ENCODE results near the gene NADSYN1. TPM values are rescaled to one million over a fixed set of nuclear protein-coding genes. Genes with fewer than 3 reads are reported as not detected.
A peak's percentile ranks its signal among the peaks of the same experiment; 100 is the strongest.

The NADSYN1 gene
- total RNA-seq, 2 donors from 2014 or later = 117 to 129 TPM

DNA sequence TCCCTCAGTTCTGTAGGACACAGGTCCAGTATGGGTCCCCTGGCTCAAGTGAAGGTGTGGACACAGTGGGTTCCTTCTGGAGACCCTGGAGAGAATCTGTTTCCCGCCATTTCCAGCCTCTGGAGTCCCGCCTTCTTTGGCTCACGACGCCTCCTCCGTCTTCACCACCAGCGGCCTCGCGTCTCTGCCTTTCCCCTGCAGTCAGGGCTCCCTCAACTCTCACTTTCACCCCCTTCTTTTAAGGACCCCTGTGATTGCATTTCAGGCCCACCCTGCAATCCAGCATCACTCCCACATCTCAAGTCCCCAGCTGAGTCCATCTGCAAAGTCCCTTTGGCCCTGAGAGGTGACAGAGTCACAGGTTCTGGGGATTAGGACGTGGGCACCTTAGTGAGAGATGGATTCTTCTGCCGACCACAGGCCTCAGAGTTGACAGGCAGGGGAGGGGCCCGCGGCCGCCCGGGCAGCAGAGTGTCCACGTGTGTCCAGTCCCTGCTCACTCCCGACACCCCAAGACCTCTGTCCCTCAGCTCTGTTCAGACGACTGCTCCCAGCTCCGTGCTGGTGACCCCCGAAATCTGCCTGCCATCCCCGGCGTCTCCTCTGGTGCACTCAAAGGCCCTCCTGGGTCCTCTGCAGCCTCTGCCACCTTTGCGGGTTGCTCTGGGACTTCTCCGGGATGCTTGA lies 37.2 kb downstream of the NADSYN1 start:
- DNase-seq (ENCODE audit: low spot score) (no peak), ATAC-seq (no peak)
- peak overlapping the region; percentile 85 to 92 for H3K27ac Mint-ChIP-seq

DNA sequence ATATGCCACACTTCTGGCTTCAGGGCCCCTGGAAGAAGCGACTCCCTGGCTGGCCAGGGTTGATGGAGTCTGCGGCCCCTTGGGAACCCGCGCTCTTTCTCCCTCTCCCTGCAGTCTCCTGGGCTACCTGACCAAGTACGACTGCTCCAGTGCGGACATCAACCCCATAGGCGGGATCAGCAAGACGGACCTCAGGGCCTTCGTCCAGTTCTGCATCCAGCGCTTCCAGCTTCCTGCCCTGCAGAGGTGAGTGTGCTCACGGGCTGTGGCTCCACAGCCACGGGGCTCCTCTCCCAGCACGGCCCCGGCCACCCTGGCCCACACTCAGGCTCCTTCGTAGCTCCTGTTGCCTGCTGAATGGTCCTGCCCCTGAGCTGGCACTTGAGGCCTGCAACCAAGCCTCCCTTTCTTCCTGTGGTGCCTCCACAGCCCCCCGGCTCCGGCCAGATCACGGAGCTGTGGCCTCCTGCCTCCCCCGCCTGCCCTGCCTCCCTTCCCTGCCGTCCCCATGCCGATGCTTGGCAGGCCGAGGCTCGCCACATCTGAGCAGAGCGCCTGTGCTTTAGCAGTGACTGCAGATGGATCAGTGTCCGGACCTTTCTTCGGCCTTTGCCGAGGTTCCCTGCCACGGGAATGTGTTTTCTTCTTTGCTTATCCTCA lies 37.9 kb downstream of the NADSYN1 start:
- no peak overlapping the region for H3K4me3 Mint-ChIP-seq
- no peaks in the 10 kb centered on the region for H3K9me3 Mint-ChIP-seq
- H3K36me3 Mint-ChIP-seq = peaks cover 30% of the 10 kb centered on the region
- peak overlapping the region; percentile 22 to 92 for H3K27ac Mint-ChIP-seq
- no peaks in the 10 kb centered on the region for H3K27me3 Mint-ChIP-seq
- ATAC-seq (no peak), DNase-seq (ENCODE audit: low spot score) (no peak)
- H3K4me1 Mint-ChIP-seq (ENCODE audit: low read depth in 2 of 2) = peaks cover 18 to 28% of the 10 kb centered on the region in 2 donors

More for the DNA sequence above, 37.2 kb downstream of the NADSYN1 start:
- no peak overlapping the region for H3K4me3 Mint-ChIP-seq
- H3K4me1 Mint-ChIP-seq (ENCODE audit: low read depth in 2 of 2) = peaks cover 18 to 28% of the 10 kb centered on the region in 2 donors
- peaks cover 33% of the 10 kb centered on the region for H3K36me3 Mint-ChIP-seq
- no peaks in the 10 kb centered on the region for H3K27me3 Mint-ChIP-seq
- H3K9me3 Mint-ChIP-seq = no peaks in the 10 kb centered on the region

DNA sequence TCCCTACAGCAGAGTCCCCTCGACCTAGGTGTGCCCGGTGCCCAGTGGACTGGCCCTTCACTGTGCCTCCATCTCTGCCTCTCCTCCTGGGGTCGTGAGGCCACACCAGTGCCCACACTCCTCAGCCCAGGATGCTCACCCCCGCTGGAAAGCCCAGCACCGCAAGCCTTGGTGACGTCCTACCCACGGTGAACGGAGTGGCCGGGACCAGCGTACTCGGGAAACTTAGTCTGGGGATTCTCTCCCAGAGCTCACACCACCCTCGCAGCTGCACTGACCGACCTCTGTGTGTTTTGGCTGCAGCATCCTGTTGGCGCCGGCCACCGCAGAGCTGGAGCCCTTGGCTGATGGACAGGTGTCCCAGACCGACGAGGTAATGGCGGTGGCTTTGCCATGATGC lies 38.5 kb downstream of the NADSYN1 start:
- Mint-ChIP-seq H3K4me3 (no peak overlapping the region), H3K36me3 (peaks cover 23% of the 10 kb centered on the region), H3K4me1 (ENCODE audit: low read depth in 2 of 2) (peaks cover 18 to 22% of the 10 kb centered on the region in 2 donors), H3K27me3 (no peaks in the 10 kb centered on the region), H3K27ac (peak overlapping the region in 1 of 2 donors; percentile 22), H3K9me3 (no peaks in the 10 kb centered on the region)
- ATAC-seq (peak in 1 of 2 donors; percentile 40), DNase-seq (ENCODE audit: low spot score) (no peak)

DNA sequence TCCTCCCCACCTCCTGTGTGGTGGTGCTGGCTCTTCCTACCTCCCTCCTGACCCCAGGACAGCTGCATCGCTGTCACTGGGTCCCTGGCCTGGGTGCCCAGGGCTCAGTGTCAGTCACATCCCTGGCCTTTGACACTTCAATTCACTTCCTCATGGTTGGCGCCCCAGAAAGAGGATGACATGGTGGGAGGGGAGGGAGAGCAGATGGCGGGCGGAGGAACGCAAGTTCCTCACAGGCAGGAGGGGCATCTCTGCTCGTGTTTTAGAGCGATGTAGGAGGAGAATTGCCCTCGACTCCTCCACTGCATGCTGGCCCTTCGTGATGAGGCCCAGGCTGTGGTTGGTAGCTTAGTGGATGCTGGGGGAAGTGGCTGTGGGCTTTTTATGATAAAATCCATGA lies 38.9 kb downstream of the NADSYN1 start:
- H3K27ac Mint-ChIP-seq = no peak overlapping the region
- H3K4me3 Mint-ChIP-seq = no peak overlapping the region
- H3K9me3 Mint-ChIP-seq = no peaks in the 10 kb centered on the region
- no peaks in the 10 kb centered on the region for H3K27me3 Mint-ChIP-seq
- DNase-seq (ENCODE audit: low spot score) = no peak
- peaks cover 18 to 22% of the 10 kb centered on the region in 2 donors for H3K4me1 Mint-ChIP-seq (ENCODE audit: low read depth in 2 of 2)
- ATAC-seq = no peak
- H3K36me3 Mint-ChIP-seq = peaks cover 21% of the 10 kb centered on the region

DNA sequence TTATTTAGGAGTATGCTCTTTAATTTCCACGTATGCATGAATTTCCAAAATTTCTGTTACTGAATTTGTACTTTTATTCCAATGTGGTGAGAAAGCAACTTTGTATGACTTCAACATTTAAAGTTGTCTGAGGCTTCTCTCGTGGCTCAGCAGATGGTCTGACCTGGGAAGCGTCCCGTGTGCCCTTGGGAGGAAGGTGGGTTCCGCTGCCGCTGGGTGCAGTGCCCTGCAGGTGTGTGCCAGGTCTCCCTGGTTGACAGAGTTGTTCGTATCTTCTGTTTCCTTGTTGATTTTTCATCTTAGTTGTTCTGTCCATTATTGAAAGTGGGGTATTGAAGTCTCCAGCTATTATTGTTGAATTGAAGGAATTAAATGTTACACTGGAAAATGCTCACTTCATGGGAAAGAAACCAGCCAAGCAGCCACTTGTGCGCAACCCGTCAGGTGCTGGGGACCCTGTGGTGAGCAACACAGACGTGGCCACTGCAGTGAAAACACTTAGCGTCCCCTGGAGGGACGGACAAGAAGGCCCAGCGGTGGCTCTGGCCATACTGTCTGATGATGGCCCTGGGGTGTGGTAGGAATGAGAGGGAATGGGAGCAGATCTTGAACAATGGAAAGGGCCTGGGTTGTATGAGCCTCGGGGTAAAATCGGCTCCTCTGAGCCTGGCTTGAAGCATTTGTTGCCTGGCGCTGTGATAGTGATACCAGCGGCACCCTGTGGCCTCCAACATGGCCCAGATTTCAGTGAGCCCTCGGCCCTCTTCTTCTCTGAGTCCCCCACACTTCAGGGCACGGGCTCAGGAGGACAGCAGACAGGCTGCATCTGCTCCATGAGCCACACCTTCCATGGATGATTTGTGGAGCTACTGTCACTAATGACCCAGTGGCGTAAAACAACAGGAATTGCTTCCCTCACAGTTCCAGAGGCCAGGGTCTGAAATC lies 42.6 kb downstream of the NADSYN1 start:
- Mint-ChIP-seq H3K27ac (peak overlapping the region in 1 of 2 donors; percentile 10), H3K9me3 (no peaks in the 10 kb centered on the region), H3K36me3 (peaks cover 27% of the 10 kb centered on the region), H3K4me3 (no peak overlapping the region), H3K4me1 (ENCODE audit: low read depth in 2 of 2) (peaks cover 0 to 4% of the 10 kb centered on the region in 2 donors), H3K27me3 (no peaks in the 10 kb centered on the region)
- ATAC-seq (no peak), DNase-seq (ENCODE audit: low spot score) (no peak)

DNA sequence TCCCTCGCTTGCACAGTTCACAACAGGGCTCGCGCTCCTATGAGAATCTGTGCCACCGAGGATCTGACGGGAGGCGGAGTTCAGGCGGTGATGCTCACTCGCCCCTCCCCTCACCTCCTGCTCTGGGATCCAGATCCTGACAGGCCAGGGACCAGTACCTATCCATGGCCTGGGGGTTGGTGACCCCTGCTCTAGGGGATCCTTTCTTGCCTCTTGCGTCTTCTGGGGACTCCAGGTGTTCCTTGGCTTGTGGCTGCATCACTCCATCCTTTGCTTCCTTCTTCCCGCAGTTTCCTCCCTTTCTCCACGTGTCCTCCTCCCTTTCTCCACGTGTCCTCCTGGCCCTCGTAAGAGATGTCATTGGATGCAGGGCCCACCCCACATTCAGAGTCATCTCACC lies 43.4 kb downstream of the NADSYN1 start:
- no peak for ATAC-seq
- Mint-ChIP-seq H3K9me3 (no peaks in the 10 kb centered on the region), H3K4me1 (ENCODE audit: low read depth in 2 of 2) (peaks cover 0 to 4% of the 10 kb centered on the region in 2 donors), H3K4me3 (no peak overlapping the region), H3K36me3 (peaks cover 27% of the 10 kb centered on the region), H3K27ac (no peak overlapping the region), H3K27me3 (no peaks in the 10 kb centered on the region)
- no peak for DNase-seq (ENCODE audit: low spot score)

DNA sequence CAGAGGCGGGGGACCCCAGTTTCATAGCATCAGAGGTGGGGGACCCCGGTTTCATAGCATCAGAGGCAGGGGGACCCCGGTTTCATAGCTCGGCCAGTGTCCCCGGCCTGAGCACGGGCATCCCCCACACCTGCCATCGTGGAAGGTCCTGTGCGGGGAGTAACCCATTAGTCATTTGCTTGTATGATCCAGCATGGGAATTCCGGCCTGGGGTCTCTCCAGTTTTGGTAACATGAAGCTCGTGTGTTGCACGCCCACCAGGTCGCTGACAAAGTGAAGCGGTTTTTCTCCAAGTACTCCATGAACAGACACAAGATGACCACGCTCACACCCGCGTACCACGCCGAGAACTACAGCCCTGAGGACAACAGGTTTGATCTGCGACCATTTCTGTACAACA lies 45.1 kb downstream of the NADSYN1 start:
- ATAC-seq (no peak), DNase-seq (ENCODE audit: low spot score) (no peak)
- no peaks in the 10 kb centered on the region for H3K9me3 Mint-ChIP-seq
- H3K4me3 Mint-ChIP-seq = no peak overlapping the region
- H3K27ac Mint-ChIP-seq = no peak overlapping the region
- H3K36me3 Mint-ChIP-seq = peaks cover 21% of the 10 kb centered on the region
- no peaks in the 10 kb centered on the region for H3K27me3 Mint-ChIP-seq
- H3K4me1 Mint-ChIP-seq (ENCODE audit: low read depth in 2 of 2) = peaks cover 0 to 4% of the 10 kb centered on the region in 2 donors

DNA sequence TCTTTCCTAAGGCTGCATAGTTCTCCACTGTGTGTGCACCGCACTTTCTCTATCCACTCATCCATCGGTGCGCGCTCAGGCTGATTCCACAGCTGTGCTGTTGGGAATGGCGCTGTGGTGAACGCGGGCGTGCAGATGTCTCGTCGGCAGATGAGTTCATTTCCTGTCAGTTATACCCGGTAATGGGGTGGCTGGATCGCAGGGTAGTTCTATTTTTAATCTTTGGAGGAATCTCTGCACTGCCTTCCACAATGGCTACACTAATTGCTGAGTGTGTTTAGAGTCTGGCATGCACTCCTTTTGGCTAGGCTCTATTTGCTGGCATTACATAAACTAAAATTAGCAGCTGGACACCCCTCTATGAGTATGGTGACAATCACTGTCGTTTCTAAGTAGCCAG lies 46.1 kb downstream of the NADSYN1 start:
- Mint-ChIP-seq H3K36me3 (peaks cover 21% of the 10 kb centered on the region), H3K4me3 (no peak overlapping the region), H3K4me1 (ENCODE audit: low read depth in 2 of 2) (peaks cover 0 to 4% of the 10 kb centered on the region in 2 donors), H3K9me3 (no peaks in the 10 kb centered on the region), H3K27me3 (no peaks in the 10 kb centered on the region), H3K27ac (no peak overlapping the region)
- DNase-seq (ENCODE audit: low spot score) (no peak), ATAC-seq (no peak)

DNA sequence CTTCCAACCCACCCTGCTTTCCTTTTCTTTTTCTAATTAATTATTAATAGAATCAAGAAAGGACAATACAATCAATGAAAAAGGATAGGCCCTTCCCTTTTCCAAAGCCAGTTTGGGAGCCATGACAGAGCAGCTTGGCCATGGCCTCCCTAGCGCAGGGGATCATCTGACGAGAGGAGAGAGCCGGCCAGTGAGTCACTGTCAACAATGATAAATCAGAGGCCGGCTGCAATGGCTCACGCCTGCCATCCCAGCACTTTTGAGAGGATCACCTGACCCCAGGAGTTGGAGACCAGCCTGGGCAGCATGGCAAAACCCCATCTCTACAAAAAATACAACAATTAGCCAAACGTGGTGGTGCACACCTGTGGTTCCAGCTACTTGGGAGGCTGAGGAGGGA lies 46.5 kb downstream of the NADSYN1 start:
- H3K36me3 Mint-ChIP-seq = peaks cover 21% of the 10 kb centered on the region
- no peaks in the 10 kb centered on the region for H3K27me3 Mint-ChIP-seq
- no peak for DNase-seq (ENCODE audit: low spot score)
- no peak for ATAC-seq
- H3K4me3 Mint-ChIP-seq = no peak overlapping the region
- peaks cover 0 to 4% of the 10 kb centered on the region in 2 donors for H3K4me1 Mint-ChIP-seq (ENCODE audit: low read depth in 2 of 2)
- H3K27ac Mint-ChIP-seq = no peak overlapping the region
- no peaks in the 10 kb centered on the region for H3K9me3 Mint-ChIP-seq

DNA sequence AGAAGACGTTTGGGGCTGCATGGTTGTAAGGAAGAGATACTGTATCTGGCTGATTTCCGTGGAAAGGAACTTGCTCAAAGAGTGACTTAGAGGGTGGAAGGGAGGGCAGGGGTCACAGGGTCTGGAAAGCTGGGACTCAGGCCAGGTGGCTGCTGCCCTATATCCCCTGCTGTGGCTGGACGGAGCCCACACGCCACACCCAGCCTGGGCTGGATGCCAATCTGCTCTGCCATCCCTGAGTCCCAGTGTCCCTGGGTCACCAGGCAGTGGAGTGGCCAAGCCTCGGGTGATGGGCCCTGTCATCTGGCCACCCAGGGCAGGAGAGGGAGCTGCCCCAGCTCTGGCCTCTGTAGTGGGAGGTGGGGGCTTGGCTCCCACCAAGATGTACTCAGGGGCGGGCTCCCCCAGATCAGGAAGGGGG lies 47.6 kb downstream of the NADSYN1 start:
- Mint-ChIP-seq H3K27ac (no peak overlapping the region), H3K36me3 (peaks cover 11% of the 10 kb centered on the region), H3K27me3 (no peaks in the 10 kb centered on the region), H3K9me3 (no peaks in the 10 kb centered on the region), H3K4me1 (ENCODE audit: low read depth in 2 of 2) (no peaks in the 10 kb centered on the region), H3K4me3 (no peak overlapping the region)
- DNase-seq (ENCODE audit: low spot score) (no peak), ATAC-seq (no peak)

DNA sequence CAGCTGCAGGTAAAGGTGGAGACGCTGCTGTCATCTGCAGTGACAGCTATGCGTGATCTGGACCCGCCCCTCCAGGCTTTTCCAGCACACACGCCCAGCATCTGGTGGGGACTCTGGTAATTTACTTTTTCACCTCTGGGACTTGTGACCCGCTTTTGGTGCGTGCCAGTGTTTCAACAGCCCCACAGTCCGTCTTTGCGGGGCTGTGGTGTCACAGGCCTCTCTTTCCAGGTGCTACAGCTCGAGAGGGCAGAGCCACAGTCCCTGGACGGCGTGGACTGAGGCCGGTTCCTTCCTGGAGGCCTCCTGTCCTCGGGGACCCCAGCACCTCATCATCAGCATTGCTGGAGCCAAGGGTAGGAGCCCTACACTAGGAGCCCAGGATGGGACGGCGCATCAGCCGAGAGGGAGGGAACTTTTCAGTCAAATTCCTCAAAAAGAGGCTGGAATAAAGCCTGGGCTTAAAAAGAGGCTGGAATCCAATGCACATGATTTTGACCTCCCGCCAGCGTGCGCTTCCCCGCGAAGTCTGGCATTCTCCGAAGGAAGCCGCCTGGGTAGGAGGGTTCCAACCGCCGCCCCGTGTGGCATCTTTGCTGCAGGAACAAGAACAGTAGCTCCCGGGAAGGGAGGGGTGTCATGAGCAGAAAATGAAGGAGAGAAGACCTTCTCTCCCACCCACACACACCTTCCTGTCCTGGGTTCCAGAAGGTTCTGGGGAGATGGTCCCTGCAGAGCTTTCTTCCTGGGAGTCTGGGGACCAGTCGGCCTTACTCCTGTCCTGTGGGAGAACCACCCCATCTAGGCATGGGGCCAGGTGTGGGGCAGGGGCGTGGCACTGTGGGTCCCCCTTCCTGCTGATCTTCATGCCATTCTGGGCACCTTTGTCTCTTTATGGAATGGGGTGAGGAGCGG lies 48.3 kb downstream of the NADSYN1 start:
- peaks cover 11% of the 10 kb centered on the region for H3K36me3 Mint-ChIP-seq
- no peaks in the 10 kb centered on the region for H3K27me3 Mint-ChIP-seq
- DNase-seq (ENCODE audit: low spot score) (no peak), ATAC-seq (no peak)
- no peak overlapping the region for H3K4me3 Mint-ChIP-seq
- H3K9me3 Mint-ChIP-seq = no peaks in the 10 kb centered on the region
- H3K4me1 Mint-ChIP-seq (ENCODE audit: low read depth in 2 of 2) = no peaks in the 10 kb centered on the region
- H3K27ac Mint-ChIP-seq = no peak overlapping the region

DNA sequence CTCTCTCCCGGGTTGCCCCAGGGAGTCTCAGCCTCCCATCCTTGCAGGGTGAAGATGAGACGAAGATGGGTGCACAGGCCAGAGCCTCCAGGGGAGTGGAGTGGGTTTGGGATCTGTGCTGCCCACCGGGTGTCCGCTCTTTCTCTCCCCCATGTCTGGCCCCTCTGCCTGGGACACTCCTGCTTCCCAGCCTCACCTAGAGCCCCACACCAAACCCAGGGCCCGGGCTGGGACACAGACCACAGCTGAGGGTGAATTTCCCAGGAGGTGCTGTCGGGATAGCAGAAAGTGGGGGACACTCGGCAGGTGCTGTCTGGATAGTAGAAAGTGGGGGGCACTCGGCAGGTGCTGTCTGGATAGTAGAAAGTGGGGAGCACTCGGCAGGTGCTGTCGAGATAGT lies 49.0 kb downstream of the NADSYN1 start:
- Mint-ChIP-seq H3K9me3 (no peaks in the 10 kb centered on the region), H3K27ac (no peak overlapping the region), H3K4me1 (ENCODE audit: low read depth in 2 of 2) (no peaks in the 10 kb centered on the region), H3K4me3 (no peak overlapping the region), H3K27me3 (no peaks in the 10 kb centered on the region), H3K36me3 (peaks cover 16% of the 10 kb centered on the region)
- DNase-seq (ENCODE audit: low spot score) = no peak
- ATAC-seq = no peak

DNA sequence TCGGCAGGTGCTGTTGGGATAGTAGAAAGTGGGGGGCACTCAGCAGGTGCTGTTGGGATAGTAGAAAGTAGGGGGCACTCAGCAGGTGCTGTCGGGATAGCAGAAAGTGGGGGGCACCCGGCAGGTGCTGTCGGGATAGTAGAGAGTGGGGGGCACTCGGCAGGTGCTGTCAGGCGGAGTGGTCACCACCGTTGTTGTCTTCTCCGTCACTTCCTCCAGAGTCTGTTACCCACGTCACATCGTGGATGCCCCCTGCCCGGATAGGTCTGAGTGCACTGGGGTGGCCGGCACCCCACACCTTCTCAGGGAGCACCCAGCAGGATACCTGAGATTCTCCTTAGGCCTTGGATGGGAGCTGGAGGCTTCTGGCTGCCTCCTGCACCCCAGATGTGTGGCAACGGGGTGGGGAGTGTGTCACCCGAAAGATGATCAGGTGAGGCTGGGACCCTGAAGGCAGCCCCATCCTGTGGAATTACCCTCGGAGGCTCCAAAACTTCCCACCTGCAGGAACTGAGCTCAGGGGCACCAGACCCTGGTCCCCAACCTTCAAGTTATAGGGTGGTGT lies 50.0 kb downstream of the NADSYN1 start:
- peaks cover 14% of the 10 kb centered on the region for H3K36me3 Mint-ChIP-seq
- H3K4me3 Mint-ChIP-seq = no peak overlapping the region
- H3K27me3 Mint-ChIP-seq = no peaks in the 10 kb centered on the region
- H3K4me1 Mint-ChIP-seq (ENCODE audit: low read depth in 2 of 2) = no peaks in the 10 kb centered on the region
- DNase-seq (ENCODE audit: low spot score) (no peak), ATAC-seq (no peak)
- H3K9me3 Mint-ChIP-seq = no peaks in the 10 kb centered on the region
- H3K27ac Mint-ChIP-seq = no peak overlapping the region
